PC-3 (cell line): ENCODE data around the gene SLC8A1. TPM values are rescaled to one million over a fixed set of nuclear protein-coding genes. Genes with fewer than 3 reads are reported as not detected.

Experiments used
- ATAC-seq: fragments of 200-7000 bp; cut with Tn5 transposase; 2 replicates; pipeline ENCODE4 v1.9.1; 2020; ENCODE audit warnings: mild to moderate bottlenecking, moderate library complexity
- BruUV-seq: library from RNA; stranded (reverse); fragments of 400-500 nt; replicated peaks from 2 replicates; lab custom pipeline; 2021; lab: Mats Ljungman, UMichigan
- CTCF ChIA-PET: fragments of 300-600 bp; sonication (Branson Sonifier 250); formaldehyde crosslinking; loops from one replicate; lab custom pipeline; 2022; ENCODE audit warnings: antibody characterized with exemption; lab: Charles Lee
- POLR2A ChIA-PET: fragments of 300-600 bp; sonication (Branson Sonifier 250); formaldehyde crosslinking; loops from one replicate; lab custom pipeline; 2022; ENCODE audit warnings: antibody characterized with exemption; ENCODE audit not compliant: unreplicated experiment; lab: Charles Lee
- DNase-seq: peaks from one replicate; pipeline ENCODE4 v3.0.0-alpha.2; 2015
- H2AFZ ChIP-seq: fragments of 300-600 bp; sonication (generic); 2 replicates; pipeline ENCODE4 v1.6.0; 2016; ENCODE audit warnings: antibody characterized with exemption, low read length
- H3F3A ChIP-seq: fragments of 300-600 bp; sonication (generic); one replicate; pipeline ENCODE4 v1.6.0; 2017; ENCODE audit warnings: antibody characterized with exemption, low read length, control low read depth, mild to moderate bottlenecking; ENCODE audit not compliant: unreplicated experiment
- H3K27ac ChIP-seq: fragments of 300-600 bp; sonication (generic); 2 replicates; pipeline ENCODE4 v1.5.1; 2016; ENCODE audit warnings: mild to moderate bottlenecking, low read length
- H3K27me3 ChIP-seq: fragments of 300-600 bp; sonication (generic); 2 replicates; pipeline ENCODE4 v1.6.1; 2016; ENCODE audit warnings: low read length, mixed read lengths
- H3K36me3 ChIP-seq: fragments of 300-600 bp; sonication (generic); 2 replicates; pipeline ENCODE4 v1.6.1; 2016; ENCODE audit warnings: low read depth, mixed run types, low read length, mixed read lengths
- H3K4me1 ChIP-seq: fragments of 300-600 bp; sonication (generic); 2 replicates; pipeline ENCODE4 v1.5.1; 2016; ENCODE audit warnings: low read length; ENCODE audit not compliant: insufficient read depth
- H3K4me2 ChIP-seq: fragments of 300-600 bp; sonication (generic); 2 replicates; pipeline ENCODE4 v1.6.0; 2016; ENCODE audit warnings: low read length
- H3K4me3 ChIP-seq: fragments of 300-600 bp; sonication (generic); 2 replicates; pipeline ENCODE4 v1.5.1; 2016; ENCODE audit warnings: mild to moderate bottlenecking, low read length, mixed read lengths
- H3K79me2 ChIP-seq: fragments of 300-600 bp; sonication (generic); 2 replicates; pipeline ENCODE4 v1.6.1; 2017; ENCODE audit warnings: low read length, mixed read lengths
- H3K9ac ChIP-seq: fragments of 300-600 bp; sonication (generic); 2 replicates; pipeline ENCODE4 v1.6.0; 2016; ENCODE audit warnings: mild to moderate bottlenecking, low read length
- H3K9me2 ChIP-seq: fragments of 300-600 bp; sonication (generic); replicated peaks from 2 replicates; pipeline ENCODE4 v1.6.1; 2016; ENCODE audit warnings: mixed run types, low read length, mixed read lengths
- H3K9me3 ChIP-seq: fragments of 300-600 bp; sonication (generic); 2 replicates; pipeline ENCODE4 v1.6.1; 2016; ENCODE audit warnings: low read length, mixed read lengths
- H4K20me1 ChIP-seq: fragments of 300-600 bp; sonication (generic); 2 replicates; pipeline ENCODE4 v1.6.1; 2016; ENCODE audit warnings: low read length, mixed read lengths
- CTCF ChIP-seq: fragments of 300-600 bp; sonication (generic); conservative IDR thresholded peaks from 2 replicates; pipeline ENCODE4 v1.5.1; 2017; ENCODE audit warnings: antibody characterized with exemption, low read depth, mild to moderate bottlenecking, low read length
- EZH2 ChIP-seq: fragments of 300-600 bp; sonication (generic); IDR thresholded peaks from one replicate; pipeline ENCODE4 v1.6.1; 2017; ENCODE audit warnings: antibody characterized with exemption, mild to moderate bottlenecking, low read length; ENCODE audit not compliant: unreplicated experiment
- EZH2phosphoT487 ChIP-seq: fragments of 300-600 bp; sonication (generic); IDR thresholded peaks from 2 replicates; pipeline ENCODE4 v1.6.1; 2018; ENCODE audit warnings: mild to moderate bottlenecking, antibody characterized with exemption, low read length, borderline replicate concordance
- intact Hi-C: fragments of 100-400 bp; cut with micrococcal nuclease; formaldehyde crosslinking; loops from 2 replicates; pipeline ENCODE4 v1.9.0; 2023
- total RNA-seq: library from RNA; depleted of rRNA; stranded (reverse); fragments of >200 nt; gene quantifications from 2 replicates; pipeline ENCODE4 v1.2.3, GENCODE V29; 2014

Gene SLC8A1
- total RNA-seq, 1 experiment from 2014 or later: 1.3 TPM

GRCh38 chr2:40487602-40488001 lies 35.7 kb upstream of the SLC8A1 start:
- Histone ChIP-seq H4K20me1 (no peaks in the 10 kb centered on the region), H3K4me2 (no peak overlapping the region), H2AFZ (no peak overlapping the region), H3K27me3 (no peaks in the 10 kb centered on the region), H3K9ac (no peak overlapping the region), H3K9me2 (no peaks in the 10 kb centered on the region), H3K27ac (no peak overlapping the region), H3K79me2 (no peaks in the 10 kb centered on the region), H3F3A (no peaks in the 10 kb centered on the region), H3K4me1 (no peaks in the 10 kb centered on the region), H3K9me3 (no peaks in the 10 kb centered on the region), H3K4me3 (no peak overlapping the region), H3K36me3 (no peaks in the 10 kb centered on the region)
- no peak for TF ChIP-seq CTCF
- no peak for TF ChIP-seq EZH2
- no peak for TF ChIP-seq EZH2phosphoT487
- POLR2A ChIA-PET: interaction anchor here (0.5 to 1.0 kb wide), 2 partner anchors 175 to 1236 kb away, joined by 3 to 5 read pairs; no protein-coding TSS in a partner anchor
- DNase-seq (no peak), ATAC-seq (no peak)
- CTCF ChIA-PET: interaction anchor here (0.5 to 0.6 kb wide), 3 partner anchors 59 to 246 kb away, joined by 3 to 4 read pairs (median 3); no protein-coding TSS in a partner anchor
- intact Hi-C loops: loop anchor here (1.0 kb wide), 1 partner anchor 273 kb away; no protein-coding TSS in a partner anchor
- BruUV-seq: no TSS peak

GRCh38 chr2:40485854-40486253 lies 34.0 kb upstream of the SLC8A1 start:
- Histone ChIP-seq H3K79me2 (no peaks in the 10 kb centered on the region), H3K27ac (no peak overlapping the region), H3K36me3 (no peaks in the 10 kb centered on the region), H3F3A (no peaks in the 10 kb centered on the region), H3K9me3 (no peaks in the 10 kb centered on the region), H3K4me2 (no peak overlapping the region), H3K9me2 (no peaks in the 10 kb centered on the region), H3K4me1 (no peaks in the 10 kb centered on the region), H3K4me3 (no peak overlapping the region), H3K9ac (no peak overlapping the region), H4K20me1 (no peaks in the 10 kb centered on the region), H3K27me3 (no peaks in the 10 kb centered on the region), H2AFZ (no peak overlapping the region)
- ChIA-PET CTCF (no interaction called here), POLR2A (no interaction called here)
- DNase-seq: no peak
- TF ChIP-seq EZH2 (no peak), CTCF (no peak), EZH2phosphoT487 (no peak)
- intact Hi-C loops: no loop called here
- BruUV-seq: no TSS peak
- ATAC-seq: no peak

GRCh38 chr2:40485318-40485717 lies 33.4 kb upstream of the SLC8A1 start:
- intact Hi-C loops: no loop called here
- Histone ChIP-seq H3K9me2 (no peaks in the 10 kb centered on the region), H3K9ac (no peak overlapping the region), H3K4me3 (no peak overlapping the region), H3K79me2 (no peaks in the 10 kb centered on the region), H3F3A (no peaks in the 10 kb centered on the region), H3K9me3 (no peaks in the 10 kb centered on the region), H3K27ac (no peak overlapping the region), H3K27me3 (no peaks in the 10 kb centered on the region), H3K36me3 (no peaks in the 10 kb centered on the region), H3K4me2 (no peak overlapping the region), H2AFZ (no peak overlapping the region), H4K20me1 (no peaks in the 10 kb centered on the region), H3K4me1 (no peaks in the 10 kb centered on the region)
- CTCF ChIA-PET: no interaction called here
- ATAC-seq: no peak
- TF ChIP-seq EZH2 (no peak), CTCF (no peak), EZH2phosphoT487 (no peak)
- no TSS peak for BruUV-seq
- no peak for DNase-seq
- POLR2A ChIA-PET: no interaction called here
